ENCODE measurements around the gene CACNG8. TPM values are rescaled to one million over a fixed set of nuclear protein-coding genes. Genes with fewer than 3 reads are reported as not detected.

CACNG8 gene
- polyA plus RNA-seq, 1 of the 3 experiments (the other 2 are of a cell fraction): 1.3 TPM

GRCh38 chr19:53945441-53945840 lies 17.3 kb upstream of the CACNG8 start (continued):
- TF ChIP-seq, protein P1, sequence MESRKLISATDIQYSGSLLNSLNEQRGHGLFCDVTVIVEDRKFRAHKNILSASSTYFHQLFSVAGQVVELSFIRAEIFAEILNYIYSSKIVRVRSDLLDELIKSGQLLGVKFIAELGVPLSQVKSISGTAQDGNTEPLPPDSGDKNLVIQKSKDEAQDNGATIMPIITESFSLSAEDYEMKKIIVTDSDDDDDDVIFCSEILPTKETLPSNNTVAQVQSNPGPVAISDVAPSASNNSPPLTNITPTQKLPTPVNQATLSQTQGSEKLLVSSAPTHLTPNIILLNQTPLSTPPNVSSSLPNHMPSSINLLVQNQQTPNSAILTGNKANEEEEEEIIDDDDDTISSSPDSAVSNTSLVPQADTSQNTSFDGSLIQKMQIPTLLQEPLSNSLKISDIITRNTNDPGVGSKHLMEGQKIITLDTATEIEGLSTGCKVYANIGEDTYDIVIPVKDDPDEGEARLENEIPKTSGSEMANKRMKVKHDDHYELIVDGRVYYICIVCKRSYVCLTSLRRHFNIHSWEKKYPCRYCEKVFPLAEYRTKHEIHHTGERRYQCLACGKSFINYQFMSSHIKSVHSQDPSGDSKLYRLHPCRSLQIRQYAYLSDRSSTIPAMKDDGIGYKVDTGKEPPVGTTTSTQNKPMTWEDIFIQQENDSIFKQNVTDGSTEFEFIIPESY (IDR thresholded peaks at IDR 0.05; ENCODE audit: borderline replicate concordance, low read depth): no peak
- TF ChIP-seq JUND (IDR thresholded peaks at IDR 0.05) (no peak), NFIC (IDR thresholded peaks at IDR 0.05; ENCODE audit: borderline replicate concordance) (no peak), GABPA (IDR thresholded peaks at IDR 0.05; ENCODE audit: low read depth) (no peak), FOXJ3 (CRISPR knock-in tag; IDR thresholded peaks at IDR 0.05) (no peak), EZH2phosphoT487 (IDR thresholded peaks at IDR 0.05; ENCODE audit: borderline replicate concordance, low read depth) (no peak), MEF2A (IDR thresholded peaks at IDR 0.05; ENCODE audit: borderline replicate concordance, low read depth) (no peak), POLR2AphosphoS5 (IDR thresholded peaks at IDR 0.05; ENCODE audit: low read depth, low read length) (peak; percentile 29; the same call in 1 of the 2 replicates)
- TF ChIP-seq, protein P2, sequence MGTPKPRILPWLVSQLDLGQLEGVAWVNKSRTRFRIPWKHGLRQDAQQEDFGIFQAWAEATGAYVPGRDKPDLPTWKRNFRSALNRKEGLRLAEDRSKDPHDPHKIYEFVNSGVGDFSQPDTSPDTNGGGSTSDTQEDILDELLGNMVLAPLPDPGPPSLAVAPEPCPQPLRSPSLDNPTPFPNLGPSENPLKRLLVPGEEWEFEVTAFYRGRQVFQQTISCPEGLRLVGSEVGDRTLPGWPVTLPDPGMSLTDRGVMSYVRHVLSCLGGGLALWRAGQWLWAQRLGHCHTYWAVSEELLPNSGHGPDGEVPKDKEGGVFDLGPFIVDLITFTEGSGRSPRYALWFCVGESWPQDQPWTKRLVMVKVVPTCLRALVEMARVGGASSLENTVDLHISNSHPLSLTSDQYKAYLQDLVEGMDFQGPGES (IDR thresholded peaks at IDR 0.05; ENCODE audit: low read depth, low read length): no peak

DNA sequence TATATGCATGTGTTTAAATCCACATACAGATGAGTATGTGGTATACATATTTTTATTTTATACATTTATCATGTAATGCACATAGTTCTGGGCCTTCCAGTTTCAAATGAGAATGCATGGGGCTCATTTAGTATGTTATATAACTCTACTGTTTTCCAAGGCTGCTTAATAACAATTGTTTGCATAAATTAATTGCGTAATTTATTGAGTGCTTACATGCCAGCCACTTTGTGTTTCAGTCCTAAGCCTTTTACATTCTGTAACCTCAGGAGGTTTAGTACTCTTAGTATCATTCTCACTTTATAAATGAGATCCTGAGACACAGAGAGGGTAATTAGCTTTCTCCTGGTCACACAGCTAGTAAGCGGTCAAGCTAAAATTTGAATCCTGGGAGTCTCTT lies 16.7 kb upstream of the CACNG8 start:
- no peak for TF ChIP-seq RAD21 (IDR thresholded peaks at IDR 0.05; ENCODE audit: low read length)
- TF ChIP-seq, protein P1 (IDR thresholded peaks at IDR 0.05; ENCODE audit: borderline replicate concordance, low read depth): no peak
- no peak for TF ChIP-seq JUND (IDR thresholded peaks at IDR 0.05)
- TF ChIP-seq NRF1 (IDR thresholded peaks at IDR 0.05; ENCODE audit: low read depth, low read length): no peak
- TF ChIP-seq, protein P3, sequence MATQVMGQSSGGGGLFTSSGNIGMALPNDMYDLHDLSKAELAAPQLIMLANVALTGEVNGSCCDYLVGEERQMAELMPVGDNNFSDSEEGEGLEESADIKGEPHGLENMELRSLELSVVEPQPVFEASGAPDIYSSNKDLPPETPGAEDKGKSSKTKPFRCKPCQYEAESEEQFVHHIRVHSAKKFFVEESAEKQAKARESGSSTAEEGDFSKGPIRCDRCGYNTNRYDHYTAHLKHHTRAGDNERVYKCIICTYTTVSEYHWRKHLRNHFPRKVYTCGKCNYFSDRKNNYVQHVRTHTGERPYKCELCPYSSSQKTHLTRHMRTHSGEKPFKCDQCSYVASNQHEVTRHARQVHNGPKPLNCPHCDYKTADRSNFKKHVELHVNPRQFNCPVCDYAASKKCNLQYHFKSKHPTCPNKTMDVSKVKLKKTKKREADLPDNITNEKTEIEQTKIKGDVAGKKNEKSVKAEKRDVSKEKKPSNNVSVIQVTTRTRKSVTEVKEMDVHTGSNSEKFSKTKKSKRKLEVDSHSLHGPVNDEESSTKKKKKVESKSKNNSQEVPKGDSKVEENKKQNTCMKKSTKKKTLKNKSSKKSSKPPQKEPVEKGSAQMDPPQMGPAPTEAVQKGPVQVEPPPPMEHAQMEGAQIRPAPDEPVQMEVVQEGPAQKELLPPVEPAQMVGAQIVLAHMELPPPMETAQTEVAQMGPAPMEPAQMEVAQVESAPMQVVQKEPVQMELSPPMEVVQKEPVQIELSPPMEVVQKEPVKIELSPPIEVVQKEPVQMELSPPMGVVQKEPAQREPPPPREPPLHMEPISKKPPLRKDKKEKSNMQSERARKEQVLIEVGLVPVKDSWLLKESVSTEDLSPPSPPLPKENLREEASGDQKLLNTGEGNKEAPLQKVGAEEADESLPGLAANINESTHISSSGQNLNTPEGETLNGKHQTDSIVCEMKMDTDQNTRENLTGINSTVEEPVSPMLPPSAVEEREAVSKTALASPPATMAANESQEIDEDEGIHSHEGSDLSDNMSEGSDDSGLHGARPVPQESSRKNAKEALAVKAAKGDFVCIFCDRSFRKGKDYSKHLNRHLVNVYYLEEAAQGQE (IDR thresholded peaks at IDR 0.05; ENCODE audit: low read depth, low read length): no peak
- TF ChIP-seq, protein P2 (IDR thresholded peaks at IDR 0.05; ENCODE audit: low read depth, low read length): no peak
- TF ChIP-seq TCF12 (IDR thresholded peaks at IDR 0.05): no peak
- no peak for TF ChIP-seq ELF1 (IDR thresholded peaks at IDR 0.05)
- TF ChIP-seq MEF2A (IDR thresholded peaks at IDR 0.05; ENCODE audit: borderline replicate concordance, low read depth): no peak
- TF ChIP-seq GATA2 (CRISPR knock-in tag; IDR thresholded peaks at IDR 0.05): no peak
- TF ChIP-seq RFX5 (IDR thresholded peaks at IDR 0.05; ENCODE audit: low read length): no peak
- TF ChIP-seq FOSL2 (IDR thresholded peaks at IDR 0.05; ENCODE audit: borderline replicate concordance, low read depth): no peak
- no peak for TF ChIP-seq YY1 (IDR thresholded peaks at IDR 0.05; ENCODE audit: low read depth)
- no peak for TF ChIP-seq EP300 (IDR thresholded peaks at IDR 0.05; ENCODE audit: borderline replicate concordance in 1 of 2, low read depth in 1 of 2, low read length in 1 of 2)
- TF ChIP-seq TEAD4 (IDR thresholded peaks at IDR 0.05; ENCODE audit: borderline replicate concordance, insufficient read depth): no peak
- no peaks in the 10 kb centered on the region for H3K36me3 ChIP-seq (replicated peaks in 1 of 2; ENCODE audit: control insufficient read depth in 1 of 2, insufficient read depth in 2 of 2, low read length in 1 of 2)
- peak overlapping the region; percentile 43 to 55; a peak in 2 of 4 replicates for H3K27ac ChIP-seq (ENCODE audit: low read depth in 2 of 2, low read length in 1 of 2)
- no peaks in the 10 kb centered on the region for H4K20me1 ChIP-seq (ENCODE audit: insufficient read depth)
- no peaks in the 10 kb centered on the region for H3K9me2 ChIP-seq
- CTCF ChIA-PET: interaction anchor here (0.7 to 2.4 kb wide), 4 partner anchors 25 to 78 kb away, joined by 3 to 10 read pairs (median 3); no protein-coding TSS in a partner anchor
- no peaks in the 10 kb centered on the region for H3K79me2 ChIP-seq (ENCODE audit: insufficient read depth)
- no peaks in the 10 kb centered on the region for H3K9me3 ChIP-seq
- 79% methylated on average over 2 of the region's 2 CpGs for WGBS (ENCODE audit: low lambda C conversion rate)
- no peaks in the 10 kb centered on the region; a peak in 2 of 4 replicates for H3K4me1 ChIP-seq (ENCODE audit: control insufficient read depth in 1 of 2, insufficient read depth in 2 of 2, low read depth in 1 of 2, low read length in 1 of 2)
- POLR2A ChIA-PET: no interaction called here
- H3K9ac ChIP-seq: peak overlapping the region; percentile 18; the same call in 1 of the 2 replicates
- peak overlapping the region; percentile 43 to 55; a peak in 3 of 4 replicates for H3K4me3 ChIP-seq (ENCODE audit: low read depth in 2 of 2, low read length in 1 of 2)
- peak overlapping the region; percentile 75; the same call in 1 of the 2 replicates for H3K4me2 ChIP-seq
- no peaks in the 10 kb centered on the region for H3K27me3 ChIP-seq (ENCODE audit: insufficient read depth)
- DNase-seq: no peak
- H3F3A ChIP-seq (replicated peaks; ENCODE audit: insufficient read depth): peaks cover 13% of the 10 kb centered on the region
- H2AFZ ChIP-seq (ENCODE audit: low read depth): peak overlapping the region; percentile 98; the same call in 1 of the 2 replicates

Measured in SK-N-SH (cell line).